GM20431 (cell line): ENCODE measurements around the gene SLK.

ENCODE experiments used
- in situ Hi-C: fragments of 300-500 bp; cut with MseI, MboI; formaldehyde crosslinking; loops from one replicate; pipeline ENCODE4 v1.15.0; 2020; ENCODE audit warnings: low sequenced_read_pairs; ENCODE audit not compliant: unreplicated experiment

Gene SLK

DNA sequence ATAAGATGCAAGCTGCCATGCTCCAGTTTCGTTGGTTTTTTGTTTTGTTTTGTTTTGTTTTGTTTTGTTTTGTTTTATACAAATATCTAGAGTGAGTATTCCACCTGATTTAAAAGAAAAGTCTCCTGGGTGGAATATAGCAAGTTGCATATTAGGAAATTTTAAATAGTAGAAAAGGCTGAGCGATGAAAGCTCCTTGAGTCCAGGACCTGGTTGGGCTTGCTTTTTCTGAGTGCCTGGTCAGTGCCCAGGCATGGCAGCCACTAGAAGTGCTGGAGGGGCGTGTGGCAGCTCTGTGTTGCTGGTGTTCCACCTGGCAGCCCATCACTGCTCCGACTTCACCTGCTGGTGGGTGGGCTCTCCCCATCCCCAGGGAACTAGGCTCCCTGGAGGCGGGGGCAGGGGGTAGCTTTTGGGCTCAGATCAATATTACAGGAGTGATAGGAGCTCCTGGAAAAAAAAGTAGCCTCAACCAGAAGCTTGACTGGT is 110.8 kb downstream of the SLK start:
- in situ Hi-C loops: no loop called here
